RWPE1 (cell line): ENCODE data around the gene UBXN7.

Experiments used
- CTCF ChIA-PET: fragments of 350-600 bp; sonication (Branson Sonifier 250); formaldehyde crosslinking; extraction: SDS; loops from one replicate; lab custom pipeline; 2021; lab: Yijun Ruan, JAX
- POLR2A ChIA-PET: fragments of 400-600 bp; formaldehyde crosslinking; extraction: SDS; loops from one replicate; lab custom pipeline; 2020; ENCODE audit warnings: antibody characterized with exemption; ENCODE audit not compliant: low non-redundant PET; lab: Yijun Ruan, JAX
- DNase-seq: peaks from one replicate; pipeline ENCODE4 v3.0.0; 2012; ENCODE audit warnings: low spot score
- H3K27ac ChIP-seq: fragments of 450-650 bp; 2 replicates; pipeline ENCODE4 v1.5.1; 2017
- CTCF ChIP-seq: fragments of 450-650 bp; conservative IDR thresholded peaks from 2 replicates; pipeline ENCODE4 v1.5.1; 2017; ENCODE audit warnings: low read depth, mild to moderate bottlenecking

The UBXN7 gene

GRCh38 chr3:196298521-196298920 is 133.7 kb downstream of the UBXN7 start:
- no peak overlapping the region for H3K27ac ChIP-seq
- POLR2A ChIA-PET, result no interaction called here
- DNase-seq, result no peak
- CTCF ChIA-PET, result no interaction called here
- TF ChIP-seq CTCF, result no peak
